Ovary (tissue), 3 donors: Measurements from ENCODE around the gene GP1BB.

Source experiments
- CTCF ChIP-seq, 3 donors: fragments of 450-650 bp in 2 of 3; fragments of 200-600 bp in 1 of 3; IDR thresholded peaks; one replicate each; pipeline versions ENCODE4 v1.5.1 to v1.8.0; 2016 to 2022; ENCODE audit warnings: antibody characterized with exemption in 3 of 3, mild to moderate bottlenecking in 1 of 3
- EP300 ChIP-seq: sonication (generic); formaldehyde crosslinking; IDR thresholded peaks from one replicate; pipeline ENCODE4 v1.6.1; 2017; ENCODE audit warnings: antibody characterized with exemption
- POLR2A ChIP-seq: fragments of 450-650 bp; IDR thresholded peaks from one replicate; pipeline ENCODE4 v1.6.1; 2017; ENCODE audit warnings: antibody characterized with exemption, mild to moderate bottlenecking, moderate library complexity
- donor health status: DM: no; HTN: no; CAD: no.

DNA sequence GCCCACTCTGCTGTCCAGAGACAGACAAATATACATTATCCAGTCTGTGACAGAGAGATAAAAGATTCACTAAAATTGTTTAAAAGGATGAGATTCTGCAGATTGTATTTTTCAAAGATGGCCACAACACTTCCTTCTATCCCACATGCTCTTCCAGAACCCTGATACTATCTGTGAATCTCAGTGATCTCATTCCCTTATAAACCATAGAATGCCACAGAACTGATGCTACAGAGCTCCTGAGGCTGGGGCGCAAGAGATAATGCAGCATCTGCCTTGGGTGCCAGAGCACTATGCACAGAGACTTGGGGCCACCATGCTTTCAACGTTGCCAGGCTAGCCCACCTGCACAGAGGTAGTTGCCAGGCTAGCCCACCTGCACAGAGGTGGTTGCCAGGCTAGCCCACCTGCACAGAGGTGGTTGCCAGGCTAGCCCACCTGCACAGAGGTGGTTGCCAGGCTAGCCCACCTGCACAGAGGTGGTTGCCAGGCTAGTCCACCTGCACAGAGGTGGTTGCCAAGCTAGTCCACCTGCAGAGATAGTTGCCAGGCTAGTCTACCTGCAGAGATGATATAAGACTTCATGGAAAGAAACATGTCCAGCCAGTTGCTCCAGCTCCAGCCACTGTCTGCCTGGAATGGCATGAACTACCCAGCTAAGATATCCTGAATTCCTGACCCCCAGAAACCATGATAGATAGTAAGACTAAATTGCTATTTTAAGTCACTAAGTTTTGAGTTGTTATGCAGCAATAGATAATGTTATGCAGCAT lies 26.6 kb upstream of the GP1BB start:
- TF ChIP-seq CTCF (IDR thresholded peaks at IDR 0.05) (no peak), POLR2A (no peak), EP300 (no peak)
